B cell (primary cell): ENCODE measurements around the gene DIRAS1.

Experiments
- EZH2 ChIP-seq: IDR thresholded peaks from 2 replicates; pipeline ENCODE4 v1.6.1; 2012; ENCODE audit warnings: borderline replicate concordance, low read depth, mild to moderate bottlenecking, moderate library complexity, low read length; ENCODE audit not compliant: insufficient read depth, poor library complexity, severe bottlenecking
- TF ChIP-seq, protein P1 (sequence below): fragments of 200-600 bp; IDR thresholded peaks from one replicate; pipeline ENCODE4 v1.8.0; 2022; ENCODE audit warnings: antibody characterized with exemption, mild to moderate bottlenecking

DNA sequence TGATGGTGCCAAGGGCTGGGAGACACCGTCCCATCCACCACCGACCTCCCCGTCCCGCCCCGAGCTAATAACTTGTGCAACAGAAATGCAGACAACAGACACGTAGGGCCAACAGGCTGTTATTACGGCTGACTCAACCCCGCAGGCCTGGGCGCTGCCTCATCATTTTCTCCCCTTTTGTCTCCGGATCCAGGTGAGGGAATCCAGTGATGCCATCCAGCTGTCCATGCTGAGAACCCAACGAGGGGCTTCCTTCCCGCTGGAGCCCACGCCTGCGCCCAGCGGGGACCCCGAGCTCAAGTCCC, 6.4 kb upstream of the DIRAS1 start:
- TF ChIP-seq, protein P1, sequence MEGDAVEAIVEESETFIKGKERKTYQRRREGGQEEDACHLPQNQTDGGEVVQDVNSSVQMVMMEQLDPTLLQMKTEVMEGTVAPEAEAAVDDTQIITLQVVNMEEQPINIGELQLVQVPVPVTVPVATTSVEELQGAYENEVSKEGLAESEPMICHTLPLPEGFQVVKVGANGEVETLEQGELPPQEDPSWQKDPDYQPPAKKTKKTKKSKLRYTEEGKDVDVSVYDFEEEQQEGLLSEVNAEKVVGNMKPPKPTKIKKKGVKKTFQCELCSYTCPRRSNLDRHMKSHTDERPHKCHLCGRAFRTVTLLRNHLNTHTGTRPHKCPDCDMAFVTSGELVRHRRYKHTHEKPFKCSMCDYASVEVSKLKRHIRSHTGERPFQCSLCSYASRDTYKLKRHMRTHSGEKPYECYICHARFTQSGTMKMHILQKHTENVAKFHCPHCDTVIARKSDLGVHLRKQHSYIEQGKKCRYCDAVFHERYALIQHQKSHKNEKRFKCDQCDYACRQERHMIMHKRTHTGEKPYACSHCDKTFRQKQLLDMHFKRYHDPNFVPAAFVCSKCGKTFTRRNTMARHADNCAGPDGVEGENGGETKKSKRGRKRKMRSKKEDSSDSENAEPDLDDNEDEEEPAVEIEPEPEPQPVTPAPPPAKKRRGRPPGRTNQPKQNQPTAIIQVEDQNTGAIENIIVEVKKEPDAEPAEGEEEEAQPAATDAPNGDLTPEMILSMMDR: no peak
- no peak for TF ChIP-seq EZH2
